ENCODE results near the gene ACOX2. TPM values are rescaled to one million over a fixed set of nuclear protein-coding genes. Genes with fewer than 3 reads are reported as not detected.

ACOX2 gene
- total RNA-seq, 3 donors from 2014 or later (not counting 1 experiment from before 2014, with no cell fraction given): not detected

DNA sequence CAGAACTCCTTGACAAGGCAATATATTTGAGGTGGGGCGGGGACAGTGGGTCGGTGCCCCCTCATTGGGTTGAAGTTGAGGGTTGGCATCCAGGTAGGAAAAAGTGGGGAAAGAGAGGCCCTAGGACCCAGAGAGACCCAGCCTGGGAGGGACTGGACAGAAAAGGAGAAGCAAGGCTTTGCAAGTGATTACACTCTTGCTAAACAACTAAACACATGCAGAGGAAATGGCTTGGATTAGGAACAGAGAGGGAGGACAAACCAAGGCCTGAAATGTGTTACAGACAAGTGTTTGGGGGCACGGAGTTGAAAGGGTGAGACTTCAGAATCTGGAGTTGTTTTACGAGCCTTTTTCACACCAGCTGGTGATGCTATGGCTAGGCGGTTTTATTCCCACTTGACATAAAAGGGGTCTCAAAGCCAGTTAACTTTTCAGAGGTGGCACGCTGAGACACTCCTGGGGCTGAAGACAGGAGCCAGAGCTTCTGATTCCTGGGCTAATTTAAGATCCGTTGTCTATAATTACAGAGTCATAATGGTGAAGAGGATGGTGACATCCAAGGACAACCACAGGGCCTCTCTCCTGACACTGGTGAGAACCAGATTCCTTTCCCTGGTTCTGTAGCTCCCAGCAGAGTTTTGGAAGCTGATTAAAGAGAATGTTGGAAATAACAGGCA, 52.8 kb downstream of the ACOX2 start:
- WGBS (ENCODE audit: insufficient coverage): 74% methylated on average over 7 of the region's 7 CpGs
- Histone ChIP-seq H3K27me3 (ENCODE audit: control insufficient read depth, insufficient read depth, low read length) (no peaks in the 10 kb centered on the region), H3K9me3 (ENCODE audit: control insufficient read depth, insufficient read depth, low read length) (no peaks in the 10 kb centered on the region), H3K27ac (ENCODE audit: low read length) (no peak overlapping the region), H3K4me3 (ENCODE audit: low read length) (no peak overlapping the region), H3K4me1 (ENCODE audit: control insufficient read depth, insufficient read depth, low read length) (peaks cover 21% of the 10 kb centered on the region), H3K36me3 (ENCODE audit: control insufficient read depth, insufficient read depth, low read length) (no peaks in the 10 kb centered on the region)
- no peak for DNase-seq
- Mint-ChIP-seq H3K27me3 (ENCODE audit: low read depth in 2 of 2) (peaks cover 25 to 36% of the 10 kb centered on the region in 2 donors), H3K36me3 (no peaks in the 10 kb centered on the region), H3K9me3 (no peaks in the 10 kb centered on the region), H3K27ac (no peak overlapping the region), H3K4me1 (peaks cover 0 to 21% of the 10 kb centered on the region in 2 donors), H3K4me3 (no peak overlapping the region)
- intact Hi-C loops (cut with micrococcal nuclease): no loop called here
- TF ChIP-seq, protein P1, sequence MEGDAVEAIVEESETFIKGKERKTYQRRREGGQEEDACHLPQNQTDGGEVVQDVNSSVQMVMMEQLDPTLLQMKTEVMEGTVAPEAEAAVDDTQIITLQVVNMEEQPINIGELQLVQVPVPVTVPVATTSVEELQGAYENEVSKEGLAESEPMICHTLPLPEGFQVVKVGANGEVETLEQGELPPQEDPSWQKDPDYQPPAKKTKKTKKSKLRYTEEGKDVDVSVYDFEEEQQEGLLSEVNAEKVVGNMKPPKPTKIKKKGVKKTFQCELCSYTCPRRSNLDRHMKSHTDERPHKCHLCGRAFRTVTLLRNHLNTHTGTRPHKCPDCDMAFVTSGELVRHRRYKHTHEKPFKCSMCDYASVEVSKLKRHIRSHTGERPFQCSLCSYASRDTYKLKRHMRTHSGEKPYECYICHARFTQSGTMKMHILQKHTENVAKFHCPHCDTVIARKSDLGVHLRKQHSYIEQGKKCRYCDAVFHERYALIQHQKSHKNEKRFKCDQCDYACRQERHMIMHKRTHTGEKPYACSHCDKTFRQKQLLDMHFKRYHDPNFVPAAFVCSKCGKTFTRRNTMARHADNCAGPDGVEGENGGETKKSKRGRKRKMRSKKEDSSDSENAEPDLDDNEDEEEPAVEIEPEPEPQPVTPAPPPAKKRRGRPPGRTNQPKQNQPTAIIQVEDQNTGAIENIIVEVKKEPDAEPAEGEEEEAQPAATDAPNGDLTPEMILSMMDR (IDR thresholded peaks at IDR 0.05): no peak
- no peak for ATAC-seq

DNA sequence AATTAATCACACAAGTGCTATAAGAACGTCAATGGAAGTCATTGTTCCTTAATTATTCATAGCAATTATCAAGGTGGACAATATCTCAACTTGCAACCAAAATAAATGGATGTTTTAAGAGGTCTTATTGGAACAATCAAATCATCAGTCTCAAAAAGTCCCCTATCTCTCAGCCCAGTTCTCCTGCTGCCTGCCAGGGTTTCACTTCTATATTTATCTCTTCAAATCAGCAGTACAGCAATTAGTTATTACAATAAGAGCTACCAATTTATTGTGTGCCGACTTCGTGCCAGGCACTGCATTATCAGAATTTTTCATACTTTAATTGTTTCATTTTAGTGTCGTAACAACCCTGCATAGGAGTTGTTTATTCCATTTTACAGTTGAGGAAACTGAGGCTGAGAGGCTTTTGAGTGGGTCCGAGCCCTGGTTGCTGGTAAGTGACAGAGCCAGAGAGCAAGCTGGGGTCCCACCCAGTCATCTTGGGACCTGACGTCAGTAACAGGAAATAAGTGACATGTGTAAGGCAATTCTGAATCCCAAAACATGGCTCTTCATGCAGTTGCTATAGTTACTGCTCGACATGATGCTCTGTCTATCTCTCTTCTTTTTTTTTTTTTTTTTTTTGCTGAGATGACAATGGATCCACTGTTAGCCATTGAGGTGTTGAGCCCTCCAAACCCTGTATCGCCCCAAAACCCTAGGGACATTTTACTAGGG, 53.9 kb downstream of the ACOX2 start:
- peaks cover 20 to 36% of the 10 kb centered on the region in 2 donors for H3K27me3 Mint-ChIP-seq (ENCODE audit: low read depth in 2 of 2)
- no peak overlapping the region for H3K27ac Mint-ChIP-seq
- intact Hi-C loops (cut with micrococcal nuclease): no loop called here
- Histone ChIP-seq H3K27me3 (ENCODE audit: control insufficient read depth, insufficient read depth, low read length) (no peaks in the 10 kb centered on the region), H3K36me3 (ENCODE audit: control insufficient read depth, insufficient read depth, low read length) (no peaks in the 10 kb centered on the region), H3K4me1 (ENCODE audit: control insufficient read depth, insufficient read depth, low read length) (peaks cover 21% of the 10 kb centered on the region), H3K4me3 (ENCODE audit: low read length) (no peak overlapping the region), H3K9me3 (ENCODE audit: control insufficient read depth, insufficient read depth, low read length) (no peaks in the 10 kb centered on the region), H3K27ac (ENCODE audit: low read length) (no peak overlapping the region)
- DNase-seq (no peak), ATAC-seq (peak in 1 of 3 donors; percentile 36)
- H3K36me3 Mint-ChIP-seq: no peaks in the 10 kb centered on the region
- TF ChIP-seq, protein P1 (IDR thresholded peaks at IDR 0.05): no peak
- WGBS (ENCODE audit: insufficient coverage): 68% methylated on average over 6 of the region's 8 CpGs
- H3K4me1 Mint-ChIP-seq: peaks cover 0 to 18% of the 10 kb centered on the region in 2 donors
- no peaks in the 10 kb centered on the region for H3K9me3 Mint-ChIP-seq
- H3K4me3 Mint-ChIP-seq: no peak overlapping the region

DNA sequence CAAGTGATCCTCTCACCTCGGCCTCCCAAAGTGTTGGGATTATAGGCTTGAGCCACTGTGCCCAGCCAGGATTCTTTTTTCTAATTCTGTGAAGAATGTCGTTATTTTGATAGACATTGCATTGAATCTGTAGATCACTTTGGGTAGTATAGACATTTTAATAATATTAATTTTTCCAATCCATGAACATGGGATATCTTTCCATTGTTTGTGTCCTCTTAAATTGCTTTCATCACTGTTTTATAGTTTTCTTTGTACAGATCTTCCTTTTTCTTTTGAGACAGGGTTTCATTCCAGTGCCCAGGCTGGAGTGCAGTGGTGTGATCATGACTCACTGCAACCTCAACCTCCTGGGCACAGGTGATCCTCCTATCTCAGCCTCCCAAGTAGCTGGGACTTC, 56.7 kb downstream of the ACOX2 start:
- peaks cover 10% of the 10 kb centered on the region for H3K4me1 ChIP-seq (ENCODE audit: control insufficient read depth, insufficient read depth, low read length)
- H3K27ac ChIP-seq (ENCODE audit: low read length): no peak overlapping the region
- H3K9me3 ChIP-seq (ENCODE audit: control insufficient read depth, insufficient read depth, low read length): no peaks in the 10 kb centered on the region
- Mint-ChIP-seq H3K4me1 (peaks cover 0 to 1% of the 10 kb centered on the region in 2 donors), H3K36me3 (no peaks in the 10 kb centered on the region), H3K27ac (no peak overlapping the region), H3K27me3 (ENCODE audit: low read depth in 2 of 2) (peaks cover 13 to 18% of the 10 kb centered on the region in 2 donors), H3K4me3 (no peak overlapping the region), H3K9me3 (no peaks in the 10 kb centered on the region)
- WGBS (ENCODE audit: insufficient coverage): 90% methylated on average over 2 of the region's 2 CpGs
- ATAC-seq (no peak), DNase-seq (no peak)
- intact Hi-C loops (cut with micrococcal nuclease): no loop called here
- TF ChIP-seq, protein P1 (IDR thresholded peaks at IDR 0.05): no peak
- no peak overlapping the region for H3K4me3 ChIP-seq (ENCODE audit: low read length)
- H3K36me3 ChIP-seq (ENCODE audit: control insufficient read depth, insufficient read depth, low read length): no peaks in the 10 kb centered on the region
- no peaks in the 10 kb centered on the region for H3K27me3 ChIP-seq (ENCODE audit: control insufficient read depth, insufficient read depth, low read length)

Data from natural killer cell (primary cell).